Nephron progenitor cell (in vitro differentiated cells): ENCODE measurements around the gene SNED1.

Source experiments
- DNase-seq: peaks from one replicate; pipeline ENCODE4 v3.0.0; 2021
- H3K27ac Mint-ChIP-seq: 2 replicates; pipeline ENCODE4 v1.8.0; 2021; ENCODE audit warnings: mild to moderate bottlenecking, moderate library complexity, mixed read lengths
- H3K27me3 Mint-ChIP-seq: 2 replicates; pipeline ENCODE4 v1.8.0; 2021; ENCODE audit warnings: mild to moderate bottlenecking, low read depth, mixed read lengths; ENCODE audit not compliant: poor library complexity
- H3K36me3 Mint-ChIP-seq: 2 replicates; pipeline ENCODE4 v1.8.0; 2021; ENCODE audit warnings: low read depth, mixed read lengths
- H3K4me1 Mint-ChIP-seq: 2 replicates; pipeline ENCODE4 v1.8.0; 2021; ENCODE audit warnings: mixed read lengths
- H3K4me3 Mint-ChIP-seq: 2 replicates; pipeline ENCODE4 v1.8.0; 2021; ENCODE audit warnings: mild to moderate bottlenecking, moderate library complexity, mixed read lengths
- H3K9me3 Mint-ChIP-seq: 2 replicates; pipeline ENCODE4 v1.8.0; 2021; ENCODE audit warnings: mild to moderate bottlenecking, moderate library complexity, mixed read lengths
- TF ChIP-seq, protein P1 (sequence below): fragments of 200-600 bp; sonication (generic); IDR thresholded peaks from 2 replicates; pipeline ENCODE4 v1.5.0; 2021; ENCODE audit warnings: antibody characterized with exemption

The SNED1 gene

DNA sequence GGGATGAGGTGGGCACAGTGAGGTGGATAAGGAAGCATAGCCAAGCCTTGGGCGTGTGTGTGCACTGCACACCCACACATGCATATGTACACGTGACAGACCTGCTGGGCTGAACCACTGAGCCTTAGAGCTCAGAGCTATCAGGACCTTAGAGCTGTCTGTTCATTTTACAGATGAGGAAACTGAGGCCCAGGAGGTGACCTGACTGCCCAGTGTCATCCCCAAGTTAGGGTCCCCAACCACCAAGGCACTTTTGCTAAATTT lies 8.2 kb upstream of the SNED1 start:
- TF ChIP-seq, protein P1, sequence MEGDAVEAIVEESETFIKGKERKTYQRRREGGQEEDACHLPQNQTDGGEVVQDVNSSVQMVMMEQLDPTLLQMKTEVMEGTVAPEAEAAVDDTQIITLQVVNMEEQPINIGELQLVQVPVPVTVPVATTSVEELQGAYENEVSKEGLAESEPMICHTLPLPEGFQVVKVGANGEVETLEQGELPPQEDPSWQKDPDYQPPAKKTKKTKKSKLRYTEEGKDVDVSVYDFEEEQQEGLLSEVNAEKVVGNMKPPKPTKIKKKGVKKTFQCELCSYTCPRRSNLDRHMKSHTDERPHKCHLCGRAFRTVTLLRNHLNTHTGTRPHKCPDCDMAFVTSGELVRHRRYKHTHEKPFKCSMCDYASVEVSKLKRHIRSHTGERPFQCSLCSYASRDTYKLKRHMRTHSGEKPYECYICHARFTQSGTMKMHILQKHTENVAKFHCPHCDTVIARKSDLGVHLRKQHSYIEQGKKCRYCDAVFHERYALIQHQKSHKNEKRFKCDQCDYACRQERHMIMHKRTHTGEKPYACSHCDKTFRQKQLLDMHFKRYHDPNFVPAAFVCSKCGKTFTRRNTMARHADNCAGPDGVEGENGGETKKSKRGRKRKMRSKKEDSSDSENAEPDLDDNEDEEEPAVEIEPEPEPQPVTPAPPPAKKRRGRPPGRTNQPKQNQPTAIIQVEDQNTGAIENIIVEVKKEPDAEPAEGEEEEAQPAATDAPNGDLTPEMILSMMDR, result no peak
- peaks cover 13% of the 10 kb centered on the region for H3K27me3 Mint-ChIP-seq
- no peaks in the 10 kb centered on the region for H3K36me3 Mint-ChIP-seq
- DNase-seq, result no peak
- peaks cover 54% of the 10 kb centered on the region for H3K4me1 Mint-ChIP-seq
- no peak overlapping the region for H3K27ac Mint-ChIP-seq
- no peak overlapping the region for H3K4me3 Mint-ChIP-seq
- H3K9me3 Mint-ChIP-seq, result no peaks in the 10 kb centered on the region

DNA sequence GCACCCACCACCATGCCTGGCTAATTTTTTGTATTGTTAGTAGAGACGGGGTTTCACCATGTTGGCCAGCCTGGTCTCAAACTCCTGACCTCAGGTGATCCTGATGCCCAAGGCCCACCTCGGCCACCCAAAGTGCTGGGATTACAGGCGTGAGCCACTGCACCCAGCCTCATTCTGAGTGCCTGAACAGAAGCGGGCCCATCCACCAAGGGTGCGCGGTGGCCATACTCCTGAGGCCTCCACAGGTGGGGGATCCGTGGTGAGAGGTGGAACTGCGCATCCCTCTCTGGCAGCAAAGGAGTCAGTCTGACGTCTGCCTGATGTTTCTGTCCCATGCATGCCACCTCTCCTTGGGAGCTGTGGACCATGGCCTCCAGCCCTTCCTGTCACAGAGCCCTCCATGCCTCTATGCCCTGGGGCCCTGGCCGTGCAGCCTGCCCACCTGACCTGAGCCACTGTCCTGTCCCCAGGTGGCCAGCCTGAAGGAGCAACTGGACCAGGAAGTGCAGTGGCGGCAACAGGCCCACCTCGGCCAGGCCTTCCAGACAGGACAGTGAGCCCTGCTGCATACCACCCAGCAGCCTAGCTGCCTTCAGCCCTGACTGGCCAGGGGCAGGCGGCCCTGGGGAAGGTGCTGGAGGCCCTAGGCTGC lies 7.6 kb upstream of the SNED1 start:
- peaks cover 8% of the 10 kb centered on the region for H3K27me3 Mint-ChIP-seq
- H3K4me1 Mint-ChIP-seq, result peaks cover 57% of the 10 kb centered on the region
- H3K4me3 Mint-ChIP-seq, result no peak overlapping the region
- H3K27ac Mint-ChIP-seq, result no peak overlapping the region
- TF ChIP-seq, protein P1, result no peak
- no peaks in the 10 kb centered on the region for H3K9me3 Mint-ChIP-seq
- no peak for DNase-seq
- no peaks in the 10 kb centered on the region for H3K36me3 Mint-ChIP-seq

DNA sequence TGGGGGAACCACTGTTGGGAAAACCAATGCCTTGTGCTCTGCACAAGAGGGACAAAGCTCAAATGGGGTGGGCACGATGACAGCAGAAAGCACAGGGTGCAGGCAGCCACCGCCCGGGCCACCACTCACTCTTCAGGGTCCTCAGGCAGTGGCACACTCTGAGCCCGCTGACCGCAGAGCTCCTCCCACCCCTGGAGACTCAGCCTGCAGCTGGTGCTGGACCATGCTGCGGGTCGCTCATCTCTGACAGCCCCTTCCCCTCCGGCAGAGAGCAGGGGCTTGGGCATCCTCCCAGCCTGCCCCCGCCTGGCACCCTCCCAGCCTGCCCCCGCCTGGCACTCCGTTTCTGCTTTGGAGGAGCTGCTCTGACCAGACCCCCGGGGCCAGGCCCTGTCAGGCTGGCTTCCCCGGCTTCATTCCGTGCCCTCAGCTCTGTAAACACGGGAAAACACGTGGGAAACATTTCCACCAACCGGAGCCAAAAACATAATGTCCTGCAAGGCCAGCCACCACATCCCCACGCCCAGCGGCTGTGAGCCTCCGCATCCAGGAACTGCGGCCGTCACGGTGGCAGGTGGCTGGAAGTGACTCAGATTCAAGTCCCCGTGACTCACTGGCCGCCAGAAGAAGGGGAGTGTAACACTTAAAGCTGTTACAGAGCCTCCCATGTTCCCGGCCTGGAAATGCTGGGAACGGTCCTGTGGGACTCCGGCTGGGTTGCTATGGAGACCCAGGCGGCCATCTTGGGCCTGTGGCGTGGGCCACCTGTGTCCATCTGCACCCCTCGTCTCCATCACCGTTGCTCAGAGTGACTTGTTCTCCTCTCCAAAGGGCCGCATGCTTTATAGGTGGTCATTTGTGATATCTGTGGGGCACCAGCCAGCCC lies 6.8 kb upstream of the SNED1 start:
- peaks cover 6% of the 10 kb centered on the region for H3K27me3 Mint-ChIP-seq
- DNase-seq, result peak; percentile 18
- H3K36me3 Mint-ChIP-seq, result no peaks in the 10 kb centered on the region
- H3K4me1 Mint-ChIP-seq, result peaks cover 64% of the 10 kb centered on the region
- H3K4me3 Mint-ChIP-seq, result no peak overlapping the region
- H3K9me3 Mint-ChIP-seq, result no peaks in the 10 kb centered on the region
- TF ChIP-seq, protein P1, result no peak
- no peak overlapping the region for H3K27ac Mint-ChIP-seq

DNA sequence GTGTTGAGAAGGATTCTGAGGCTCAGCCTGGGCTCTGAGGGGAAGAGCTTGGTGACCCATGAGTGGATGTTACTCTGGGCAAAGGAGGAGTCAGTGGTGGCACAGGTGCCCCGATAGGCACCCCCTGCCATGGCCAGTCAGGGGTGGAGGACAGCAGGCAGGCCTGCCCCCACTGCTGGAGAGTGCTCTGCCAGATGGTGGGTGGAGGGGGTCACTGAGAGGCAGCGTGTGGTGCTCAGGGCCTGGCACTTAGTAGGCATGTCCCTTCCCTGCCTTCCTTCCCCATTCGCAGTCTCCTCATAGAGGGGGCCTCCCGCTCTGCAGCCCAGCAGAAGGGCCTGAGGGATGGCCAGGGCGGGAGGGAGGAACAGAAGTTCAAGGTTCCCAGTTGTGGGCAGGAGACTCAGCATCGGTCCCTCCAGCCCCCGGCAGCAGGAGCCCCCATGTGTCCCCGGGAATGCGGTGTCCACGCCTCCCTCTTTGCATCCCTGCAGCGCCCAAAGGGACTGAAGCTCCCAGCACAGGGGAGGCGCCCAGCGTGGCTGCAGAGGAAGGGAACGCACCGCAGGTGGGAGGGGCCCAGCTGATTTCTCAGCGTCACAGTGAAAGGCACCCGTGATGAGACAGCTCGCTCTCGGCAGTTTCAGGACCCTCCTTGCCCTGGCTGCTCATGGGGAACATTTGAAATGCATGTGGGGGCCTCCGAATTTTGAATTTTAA lies 5.7 kb upstream of the SNED1 start:
- no peak overlapping the region for H3K4me3 Mint-ChIP-seq
- H3K36me3 Mint-ChIP-seq, result no peaks in the 10 kb centered on the region
- no peak overlapping the region for H3K27ac Mint-ChIP-seq
- no peaks in the 10 kb centered on the region for H3K9me3 Mint-ChIP-seq
- H3K27me3 Mint-ChIP-seq, result peaks cover 11% of the 10 kb centered on the region
- H3K4me1 Mint-ChIP-seq, result peaks cover 67% of the 10 kb centered on the region
- DNase-seq, result peak; percentile 25
- TF ChIP-seq, protein P1, result no peak

DNA sequence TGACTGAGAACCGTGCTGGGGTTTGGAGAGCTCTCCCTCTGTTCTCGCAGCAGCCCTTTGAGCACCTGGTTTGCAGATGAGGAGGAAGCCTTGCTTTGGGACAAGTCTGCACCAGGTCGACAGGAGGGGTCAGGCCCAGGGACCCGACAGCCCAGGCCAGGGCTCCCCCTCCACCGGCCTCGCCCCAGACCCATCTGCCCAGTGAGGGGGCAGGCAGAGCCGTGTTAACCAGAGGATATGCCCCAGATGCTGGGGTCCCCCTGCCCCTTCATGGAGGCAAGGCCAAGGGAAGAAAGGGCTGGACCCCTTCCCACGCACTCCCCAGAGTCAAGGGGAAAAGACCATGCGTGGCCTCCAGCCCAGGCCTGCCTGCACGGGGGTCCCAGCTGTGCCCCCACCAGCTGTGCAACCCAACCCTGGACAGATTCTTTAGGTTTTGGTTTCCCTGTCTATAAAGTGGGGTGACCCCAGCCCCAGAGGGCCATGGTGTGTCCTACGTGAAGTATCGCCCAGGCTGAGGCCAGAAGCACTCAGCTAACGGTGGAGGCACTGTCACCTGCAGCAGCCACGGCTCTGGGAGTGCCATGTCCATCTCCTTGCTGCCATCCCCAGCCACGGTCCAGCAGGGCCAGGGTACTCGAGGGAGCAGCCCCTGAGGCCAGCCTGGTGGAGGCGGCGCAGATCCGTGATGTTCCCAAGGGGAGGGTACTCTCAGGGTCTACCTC lies 4.8 kb upstream of the SNED1 start:
- Mint-ChIP-seq H3K36me3 (no peaks in the 10 kb centered on the region), H3K27me3 (peaks cover 11% of the 10 kb centered on the region), H3K27ac (no peak overlapping the region), H3K4me3 (peak overlapping the region; percentile 8), H3K9me3 (no peaks in the 10 kb centered on the region), H3K4me1 (peaks cover 60% of the 10 kb centered on the region)
- TF ChIP-seq, protein P1, result no peak
- no peak for DNase-seq
